GM19397 (cell line): ENCODE results near the gene SRXN1.

Experiments
- ATAC-seq: cut with Tn5 transposase; IDR thresholded peaks from one replicate; pipeline ENCODE4 v1.9.1; 2021; ENCODE audit warnings: mild to moderate bottlenecking, moderate library complexity; ENCODE audit not compliant: unreplicated experiment

Gene SRXN1

GRCh38 chr20:675453-676314, 22.7 kb upstream of the SRXN1 start, which contains the start of gene SCRT2:
TSS of gene SCRT2 (minus strand) at chr20:675802. CDS start at chr20:675601, 201 bp downstream.
- ATAC-seq, result no peak

GRCh38 chr20:675033-675452, 22.0 kb upstream of the SRXN1 start:
- ATAC-seq, result no peak

DNA sequence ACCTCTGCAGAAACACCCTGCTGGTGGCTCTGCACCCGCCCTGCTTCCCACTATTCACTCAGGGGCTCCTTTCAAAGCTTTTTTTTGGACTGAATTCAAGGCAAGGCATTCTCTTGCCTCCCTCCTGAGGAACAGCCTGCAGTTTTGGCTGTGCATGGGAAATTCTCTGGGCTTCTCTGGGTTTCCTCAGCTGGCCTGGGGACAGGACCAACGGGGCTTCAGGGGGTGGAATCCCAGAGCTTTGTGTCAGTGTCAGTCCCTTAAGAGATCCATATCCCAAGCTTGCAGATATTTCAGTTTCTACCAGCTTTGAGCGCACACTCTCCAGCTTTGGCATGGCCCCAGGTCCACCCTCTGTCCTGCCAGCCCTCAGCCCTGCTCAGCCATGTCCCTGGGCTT, 20.6 kb upstream of the SRXN1 start:
- ATAC-seq, result no peak

- ATAC-seq, result no peak
Measured at GRCh38 chr20:672963-673602, 20.1 kb upstream of the SRXN1 start.

DNA sequence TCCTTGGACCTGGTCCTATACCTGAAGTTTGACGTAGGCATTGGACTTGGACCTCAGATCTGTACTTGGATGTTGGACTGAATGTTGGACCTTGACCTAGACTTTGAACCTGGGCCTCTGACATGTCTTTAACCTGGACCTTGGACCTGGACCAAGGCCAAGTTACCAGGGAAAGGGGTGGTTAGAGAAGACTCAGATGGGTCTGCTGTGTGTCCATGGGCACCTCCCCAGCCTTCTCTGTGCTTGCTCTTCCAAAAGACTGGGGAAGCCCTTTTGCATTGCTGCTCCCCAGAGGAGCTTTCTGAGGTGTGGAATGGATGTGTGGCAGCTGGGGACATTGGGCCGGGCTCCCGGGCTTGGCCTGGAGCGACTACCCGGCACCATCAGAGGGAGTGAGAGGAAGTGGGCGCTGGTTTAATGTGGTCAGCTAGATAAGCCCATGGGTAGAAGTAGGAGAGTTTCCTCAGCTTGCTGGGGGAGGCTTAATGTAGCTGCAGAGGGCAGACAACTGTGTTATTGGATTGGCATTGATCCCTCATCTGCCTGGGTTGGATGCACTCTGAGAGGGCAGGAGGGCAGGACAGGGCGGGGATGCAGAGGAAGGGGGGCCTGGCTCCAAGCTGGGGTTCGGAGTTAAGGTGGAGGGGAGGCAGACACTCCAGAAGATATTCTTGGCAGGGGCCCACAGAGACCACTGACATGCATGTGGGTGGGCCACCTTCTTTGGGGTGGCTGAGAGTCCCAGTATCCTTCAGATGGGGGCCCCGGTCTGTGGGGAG, 18.4 kb upstream of the SRXN1 start:
- ATAC-seq, result no peak

- no peak for ATAC-seq
Measured at GRCh38 chr20:669573-669972, 16.6 kb upstream of the SRXN1 start.

- ATAC-seq, result no peak
Measured at GRCh38 chr20:668638-669037, 15.6 kb upstream of the SRXN1 start.

GRCh38 chr20:668050-668449, 15.1 kb upstream of the SRXN1 start:
- ATAC-seq, result no peak

DNA sequence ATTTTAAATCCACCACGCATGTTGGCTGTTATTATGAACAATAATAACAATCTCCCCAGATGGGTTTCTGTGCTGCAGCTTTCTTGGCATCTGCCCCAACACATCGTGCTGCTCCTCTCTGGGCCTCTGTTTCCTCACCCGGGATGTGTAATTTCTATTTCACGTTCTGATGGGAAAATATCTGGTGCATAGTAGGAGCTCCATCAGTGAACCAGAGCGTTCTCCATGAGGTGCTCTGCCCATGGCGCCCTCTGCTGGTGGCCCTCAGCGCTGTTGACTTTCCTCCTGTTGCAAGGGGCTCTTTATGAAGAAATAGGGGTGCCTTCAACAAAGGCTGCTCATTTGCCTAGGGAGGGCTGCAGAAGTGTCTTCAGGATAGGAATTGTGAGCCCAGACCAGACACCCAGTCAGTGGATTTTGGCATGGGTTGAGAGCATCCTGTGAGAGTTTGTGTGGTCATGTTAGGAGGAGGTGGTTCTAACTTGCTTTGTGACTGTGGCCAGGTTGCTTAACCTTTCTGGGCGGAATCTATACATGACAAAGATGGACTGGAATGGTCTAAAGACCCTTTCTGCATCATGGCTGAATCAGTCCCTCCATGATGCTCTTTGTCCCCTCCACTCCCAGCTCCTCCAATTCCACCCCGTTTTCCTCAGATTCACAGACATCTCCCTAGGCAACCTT, 14.5 kb upstream of the SRXN1 start:
- ATAC-seq, result no peak

GRCh38 chr20:666877-667276, 13.9 kb upstream of the SRXN1 start:
- ATAC-seq, result no peak

GRCh38 chr20:665276-665675, 12.3 kb upstream of the SRXN1 start:
- no peak for ATAC-seq

DNA sequence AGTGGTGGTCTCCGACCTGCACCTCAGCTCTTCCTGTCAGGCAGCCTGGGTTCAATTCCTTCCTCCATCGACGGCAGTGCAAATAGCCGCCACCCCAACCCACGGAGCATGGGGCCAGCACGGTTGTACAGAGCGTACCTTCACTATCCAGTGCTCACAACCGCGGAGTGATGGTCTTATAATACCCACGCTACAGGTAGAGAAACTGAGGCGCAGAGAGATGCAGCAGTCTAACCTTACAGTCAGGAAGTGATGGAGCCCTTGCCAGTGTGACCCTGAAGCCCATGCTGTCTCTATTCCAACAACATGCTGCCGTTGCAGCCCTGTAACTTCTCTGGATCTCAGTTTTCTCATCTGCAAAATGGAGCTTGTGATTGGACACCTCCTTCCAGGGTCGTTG, 11.6 kb upstream of the SRXN1 start:
- ATAC-seq, result no peak

- no peak for ATAC-seq
Measured at GRCh38 chr20:664151-664550, 11.2 kb upstream of the SRXN1 start.

DNA sequence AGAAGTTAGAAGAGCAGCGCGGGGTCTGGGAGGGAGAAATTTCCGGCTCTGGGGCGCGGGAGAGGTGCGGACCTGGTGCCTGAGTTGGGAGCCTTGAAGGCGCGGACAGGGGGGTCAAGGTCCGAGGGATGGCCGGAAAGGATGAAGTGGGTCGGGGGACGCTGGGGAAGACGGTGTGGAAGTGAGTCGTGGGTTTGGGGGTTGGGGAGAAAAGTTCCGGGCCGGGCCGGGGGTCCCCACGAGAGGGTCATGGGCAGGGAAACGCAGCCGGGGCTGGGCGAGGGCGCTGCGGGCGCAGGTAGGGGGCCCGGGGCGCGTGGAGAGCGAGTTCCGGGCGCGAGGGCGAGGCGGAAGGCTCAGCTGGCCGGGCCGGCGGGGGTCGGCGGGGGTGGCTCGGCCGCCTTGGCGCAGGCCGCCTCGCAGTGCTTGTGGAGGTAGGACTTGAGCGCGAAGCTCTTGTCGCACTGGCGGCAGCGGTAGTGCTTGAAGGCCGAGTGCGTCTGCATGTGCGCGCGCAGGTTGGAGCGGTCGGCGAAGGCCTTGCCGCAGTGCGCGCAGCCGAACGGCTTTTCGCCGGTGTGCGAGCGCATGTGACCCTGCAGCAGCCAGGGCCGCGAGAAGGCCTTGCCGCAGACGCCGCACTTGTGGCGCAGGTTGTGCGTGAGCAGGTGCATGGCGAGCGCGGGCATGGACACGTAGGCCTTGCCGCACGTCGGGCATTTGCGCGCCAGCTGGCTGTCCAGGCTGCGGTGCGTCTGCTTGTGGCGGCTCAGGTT, 10.5 kb upstream of the SRXN1 start:
- ATAC-seq, result no peak

- no peak for ATAC-seq
Measured at GRCh38 chr20:662277-663192, 9.5 kb upstream of the SRXN1 start.

DNA sequence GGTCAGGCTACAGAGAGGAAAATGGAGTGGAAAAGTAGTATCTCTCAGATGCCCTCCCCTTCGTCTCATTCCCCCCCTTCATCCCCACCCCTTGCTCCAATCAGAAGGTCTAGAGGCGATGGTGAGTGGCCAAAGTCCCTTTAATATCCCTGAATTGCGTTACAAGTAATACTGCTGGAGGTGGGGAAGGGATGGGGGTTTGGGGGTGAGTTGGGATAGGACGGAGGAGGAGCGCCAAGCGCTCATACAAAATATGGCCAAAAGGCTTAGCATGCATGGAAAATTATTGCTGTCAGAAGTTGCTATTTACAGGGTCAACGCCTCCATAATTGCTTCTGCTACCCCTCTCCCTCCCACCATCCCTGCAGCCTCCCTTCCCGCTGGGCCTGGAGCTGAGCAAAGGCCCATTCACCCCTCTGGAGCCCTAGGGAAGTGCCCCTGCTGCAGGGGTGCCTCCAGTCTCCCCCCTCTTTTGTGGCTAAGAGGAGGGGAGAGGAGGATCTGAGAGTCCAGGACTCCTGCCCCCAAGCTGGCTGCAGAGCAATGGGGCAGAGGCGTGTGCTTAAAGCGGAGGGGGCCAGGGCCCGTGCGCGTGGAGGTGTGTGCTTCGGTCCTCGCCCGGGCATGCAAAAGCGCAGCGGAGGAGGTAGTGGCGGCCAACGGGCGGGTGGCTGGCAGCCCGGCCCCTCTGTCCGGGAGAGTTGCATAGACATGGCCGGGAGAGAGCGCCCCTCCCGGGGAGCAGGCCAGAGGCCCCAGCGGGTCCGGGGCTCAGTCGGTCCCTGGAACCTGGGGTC, 8.7 kb upstream of the SRXN1 start:
- ATAC-seq, result no peak

- ATAC-seq, result no peak
Measured at GRCh38 chr20:658731-659291, 5.8 kb upstream of the SRXN1 start.

DNA sequence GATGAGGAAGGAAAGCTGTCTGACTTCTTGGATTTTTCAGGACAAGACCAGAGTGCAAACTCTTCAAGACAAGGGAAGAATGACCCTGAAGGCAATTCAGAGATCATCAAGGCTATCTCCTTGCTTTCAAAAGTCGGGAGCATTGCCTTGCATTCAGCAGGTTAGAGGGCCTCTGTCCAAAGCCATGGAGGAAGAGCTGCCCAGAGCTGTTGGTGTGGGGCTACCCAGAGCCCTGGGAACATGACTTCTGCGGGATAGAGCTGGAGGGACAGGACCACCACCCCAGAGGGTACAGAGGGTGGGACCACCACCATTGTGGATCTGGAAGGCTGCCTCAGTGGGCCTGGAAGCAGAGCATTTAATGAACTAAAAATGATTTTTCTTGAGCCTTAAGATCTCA, 5.2 kb upstream of the SRXN1 start:
- no peak for ATAC-seq
